ENCODE measurements around the gene SHB.

- TF ChIP-seq CTCF (IDR thresholded peaks at IDR 0.05), result no peak
- no peak for TF ChIP-seq POLR2A (IDR thresholded peaks at IDR 0.05)
Observed at GRCh38 chr9:37986001-37986400, 83.0 kb downstream of the SHB start.
